GM12891 (cell line): ENCODE measurements around the gene EHMT1.

Experiments used
- DNase-seq: peaks from one replicate; pipeline ENCODE4 v3.0.0; 2011; ENCODE audit warnings: low spot score; ENCODE audit not compliant: insufficient read length
- FAIRE-seq: peaks from 2 replicates; lab custom pipeline; 2011; peaks lifted over from hg19 to GRCh38; lab: Jason Lieb, UNC
- PAX5 ChIP-seq: IDR thresholded peaks from 2 replicates; pipeline ENCODE4 v1.6.1; 2011; ENCODE audit warnings: low read length, moderate library complexity, mild to moderate bottlenecking; ENCODE audit not compliant: insufficient read depth, severe bottlenecking
- POLR2A ChIP-seq: IDR thresholded peaks from 2 replicates; pipeline ENCODE4 v1.6.1; 2011; ENCODE audit warnings: low read depth, low read length, control low read depth
- POLR2AphosphoS5 ChIP-seq: IDR thresholded peaks from 2 replicates; pipeline ENCODE4 v1.6.1; 2011; ENCODE audit warnings: low read depth, low read length, control low read depth
- POU2F2 ChIP-seq: IDR thresholded peaks from 2 replicates; pipeline ENCODE4 v1.6.1; 2011; ENCODE audit warnings: low read depth, mild to moderate bottlenecking, control low read depth, low read length, moderate library complexity
- SPI1 ChIP-seq: IDR thresholded peaks from 2 replicates; pipeline ENCODE4 v1.6.1; 2011; ENCODE audit warnings: low read depth, low read length, control low read depth
- TAF1 ChIP-seq: IDR thresholded peaks from 2 replicates; pipeline ENCODE4 v1.6.1; 2011; ENCODE audit warnings: low read depth, low read length, control low read depth

The EHMT1 gene

GRCh38 chr9:137762414-137763061 is 143.7 kb downstream of the EHMT1 start:
- peak; percentile 97 for FAIRE-seq
- peak; percentile 64 for DNase-seq
- TF ChIP-seq POU2F2 (peak; percentile 62; the same call in 1 of the 2 replicates), TAF1 (0 out of 2 replicates have a peak, but pooled peaks have one; percentile 9), POLR2AphosphoS5 (no peak), SPI1 (peak; percentile 57), POLR2A (peak; percentile 42; the same call in 1 of the 2 replicates), PAX5 (no peak)

- TF ChIP-seq POLR2AphosphoS5 (no peak), POLR2A (no peak), PAX5 (no peak), POU2F2 (no peak), SPI1 (no peak), TAF1 (no peak)
- no peak for DNase-seq
- no peak for FAIRE-seq
These were observed 144.6 kb downstream of the EHMT1 start for GRCh38 chr9:137763271-137763955.

- TF ChIP-seq TAF1 (no peak), POU2F2 (no peak), SPI1 (no peak), PAX5 (no peak)
- FAIRE-seq (no peak), DNase-seq (no peak)
These were observed 145.4 kb downstream of the EHMT1 start for GRCh38 chr9:137764171-137764671.

DNA sequence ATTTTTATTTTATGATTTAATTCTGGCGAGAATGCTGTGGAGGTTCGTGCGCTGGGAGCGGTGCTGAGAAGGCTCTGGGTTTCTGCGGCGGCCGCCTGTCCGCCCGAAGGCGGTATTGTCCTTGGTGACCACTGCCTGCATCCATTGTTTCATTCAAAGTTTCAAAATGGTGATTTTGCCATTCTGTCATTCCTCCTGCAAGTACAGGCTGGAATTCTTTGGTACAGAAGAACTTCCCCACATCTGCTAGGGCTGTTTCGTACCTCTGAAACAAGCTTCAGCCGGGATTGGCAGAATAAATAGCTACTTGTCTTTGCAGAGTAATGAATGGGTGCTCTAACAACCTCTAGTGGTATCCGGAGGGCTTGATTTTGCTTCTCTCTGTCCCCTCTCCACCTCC is 146.2 kb downstream of the EHMT1 start:
- FAIRE-seq (no peak), DNase-seq (no peak)
- TF ChIP-seq PAX5 (no peak), POLR2A (no peak), TAF1 (no peak), SPI1 (no peak), POLR2AphosphoS5 (no peak), POU2F2 (no peak)

- no peak for TF ChIP-seq TAF1
- TF ChIP-seq POLR2A = no peak
- TF ChIP-seq POLR2AphosphoS5 = no peak
- no peak for TF ChIP-seq PAX5
- TF ChIP-seq POU2F2 = no peak
- TF ChIP-seq SPI1 = no peak
- DNase-seq = no peak
- FAIRE-seq = no peak
These were observed 146.7 kb downstream of the EHMT1 start for GRCh38 chr9:137765536-137765935.

GRCh38 chr9:137771580-137771979 is 152.8 kb downstream of the EHMT1 start:
- TF ChIP-seq PAX5 = no peak
- no peak for TF ChIP-seq POU2F2
- no peak for TF ChIP-seq POLR2AphosphoS5
- no peak for TF ChIP-seq POLR2A
- TF ChIP-seq SPI1 = no peak
- no peak for TF ChIP-seq TAF1

GRCh38 chr9:137772281-137772873 is 153.6 kb downstream of the EHMT1 start:
- TF ChIP-seq POLR2AphosphoS5 = no peak
- TF ChIP-seq POLR2A = no peak
- TF ChIP-seq SPI1 = no peak
- no peak for TF ChIP-seq PAX5
- TF ChIP-seq POU2F2 = no peak
- no peak for TF ChIP-seq TAF1
- DNase-seq (no peak), FAIRE-seq (no peak)

More at GRCh38 chr9:137771580-137771979, 152.8 kb downstream of the EHMT1 start:
- FAIRE-seq = no peak
- no peak for DNase-seq

DNA sequence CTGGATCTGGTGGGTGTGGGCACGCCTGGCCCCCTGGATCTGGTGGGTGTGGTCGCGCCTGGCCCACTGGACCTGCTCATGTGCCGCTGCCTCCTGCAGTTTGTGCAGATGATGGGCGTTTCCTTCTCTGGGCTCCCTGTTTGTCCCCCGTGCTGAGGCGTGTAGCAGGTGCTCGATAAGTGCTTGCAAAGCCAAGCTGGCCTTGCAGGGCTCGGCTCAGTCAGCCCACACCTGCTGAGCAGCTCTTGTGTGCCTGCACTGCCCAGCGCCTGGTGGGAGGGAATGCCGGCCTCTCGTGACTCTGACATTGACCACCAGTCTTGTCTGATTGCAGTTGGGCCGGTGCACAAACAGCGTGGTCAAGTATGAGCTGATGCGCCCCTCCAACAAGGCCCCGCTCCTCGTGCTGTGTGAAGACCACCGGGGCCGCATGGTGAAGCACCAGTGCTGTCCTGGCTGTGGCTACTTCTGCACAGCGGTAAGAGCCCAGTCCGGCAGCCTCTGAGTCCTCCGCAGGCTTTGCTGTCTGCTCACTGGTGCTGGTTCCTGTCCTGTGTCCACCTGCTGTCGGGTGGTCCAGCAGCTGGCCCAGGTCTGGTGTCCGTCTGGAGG is 156.1 kb downstream of the EHMT1 start:
- no peak for FAIRE-seq
- no peak for DNase-seq
- TF ChIP-seq SPI1 (no peak), TAF1 (no peak), PAX5 (no peak), POU2F2 (no peak), POLR2AphosphoS5 (no peak), POLR2A (no peak)
